HCT116 (cell line): ENCODE measurements around the gene SGPP2. TPM values are rescaled to one million over a fixed set of nuclear protein-coding genes. Genes with fewer than 3 reads are reported as not detected.

Experiments
- ATAC-seq: fragments of 200-7000 bp; cut with Tn5 transposase; 2 replicates; pipeline ENCODE4 v1.9.1; 2020; ENCODE audit warnings: mild to moderate bottlenecking, moderate library complexity
- BruUV-seq: library from RNA; stranded (reverse); fragments of 400-500 nt; replicated peaks from 2 replicates; lab custom pipeline; 2021; lab: Mats Ljungman, UMichigan
- CTCF ChIA-PET: fragments of 300-600 bp; sonication (Branson Sonifier 250); formaldehyde crosslinking; loops from one replicate; lab custom pipeline; 2021; ENCODE audit warnings: antibody characterized with exemption; lab: Charles Lee
- POLR2A ChIA-PET: fragments of 300-600, 350-600 bp; sonication (Branson Sonifier 250); formaldehyde crosslinking; loops from one replicate; lab custom pipeline; 2021; ENCODE audit warnings: antibody characterized with exemption; lab: Charles Lee
- RAD21 ChIA-PET, 2 experiments: fragments of 300-600 bp; sonication (Branson Sonifier 250); formaldehyde crosslinking; loops; one replicate each; lab custom pipeline; 2023; ENCODE audit warnings: low total read pairs in 2 of 2; ENCODE audit not compliant: uncharacterized antibody in 2 of 2, unreplicated experiment in 2 of 2, low non-redundant PET in 1 of 2; lab: Charles Lee
- DNase-seq: peaks from one replicate; pipeline ENCODE4 v3.0.0-alpha.2; 2010; ENCODE audit warnings: low read depth, low spot score
- H2AFZ ChIP-seq: fragments of 200-600 bp; shearing (Covaris generic), sonication (generic); 2 replicates; pipeline ENCODE4 v1.6.1; 2017; ENCODE audit warnings: low read depth, mixed run types, mixed read lengths, antibody characterized with exemption, low read length; ENCODE audit not compliant: poor library complexity, severe bottlenecking
- H3K27ac ChIP-seq: 2 replicates; pipeline ENCODE4 v1.5.1; 2012; ENCODE audit warnings: low read depth, low read length
- H3K27me3 ChIP-seq: fragments of 200-600 bp; sonication (generic); 2 replicates; pipeline ENCODE4 v1.6.1; 2016; ENCODE audit warnings: mixed run types, low read length, mixed read lengths; ENCODE audit not compliant: insufficient read depth
- H3K36me3 ChIP-seq, 2 experiments: fragments of 200-500 bp in 1 of 2; fragments of 200-600 bp in 1 of 2; sonication (Bioruptor generic) in 1 of 2; sonication (generic) in 1 of 2; 2 replicates each; pipeline versions ENCODE4 v1.5.1 to v1.6.1; 2014 to 2016; ENCODE audit warnings: low read length in 2 of 2, inconsistent platforms in 1 of 2, mixed read lengths in 1 of 2, mixed run types in 1 of 2; ENCODE audit not compliant: insufficient read depth in 2 of 2, control insufficient read depth in 1 of 2
- H3K4me1 ChIP-seq, 2 experiments: fragments of 200-600 bp in 1 of 2; sonication (generic) in 1 of 2; 2 replicates each; pipeline versions ENCODE4 v1.5.1 to v1.6.1; 2012 to 2017; ENCODE audit warnings: low read length in 2 of 2, inconsistent platforms in 1 of 2, mild to moderate bottlenecking in 1 of 2, mixed read lengths in 1 of 2, mixed run types in 1 of 2, moderate library complexity in 1 of 2; ENCODE audit not compliant: insufficient read depth in 2 of 2, control insufficient read depth in 1 of 2
- H3K4me2 ChIP-seq: fragments of 200-600 bp; sonication (generic); 2 replicates; pipeline ENCODE4 v1.6.1; 2017; ENCODE audit warnings: mixed run types, low read length, mixed read lengths
- H3K4me3 ChIP-seq, 2 experiments: fragments of 200-600 bp in 1 of 2; sonication (generic) in 1 of 2; replicated peaks in 1 of 2; 2 replicates each; pipeline ENCODE4 v1.5.1; 2011 to 2016; ENCODE audit warnings: low read length in 2 of 2, control low read depth in 1 of 2, low read depth in 1 of 2, mild to moderate bottlenecking in 1 of 2, mixed read lengths in 1 of 2, mixed run types in 1 of 2
- H3K79me2 ChIP-seq: fragments of 200-600 bp; sonication (generic); 2 replicates; pipeline ENCODE4 v1.6.1; 2017; ENCODE audit warnings: mild to moderate bottlenecking, mixed run types, low read length, moderate library complexity, mixed read lengths; ENCODE audit not compliant: insufficient read depth
- H3K9ac ChIP-seq: fragments of 200-600 bp; sonication (generic); 2 replicates; pipeline ENCODE4 v1.6.1; 2016; ENCODE audit warnings: low read length, mixed read lengths
- H3K9me2 ChIP-seq: fragments of 200-600 bp; sonication (generic), shearing (Covaris generic); 2 replicates; pipeline ENCODE4 v1.6.1; 2017; ENCODE audit warnings: mixed run types, mild to moderate bottlenecking, moderate library complexity; ENCODE audit not compliant: insufficient read depth
- H3K9me3 ChIP-seq, 2 experiments: fragments of 200-500 bp in 1 of 2; fragments of 200-600 bp in 1 of 2; sonication (Bioruptor generic) in 1 of 2; sonication (generic) in 1 of 2; 2 replicates each; pipeline ENCODE4 v1.6.1; 2014 to 2017; ENCODE audit warnings: low read length in 2 of 2, mixed read lengths in 2 of 2, inconsistent platforms in 1 of 2, low read depth in 1 of 2, mild to moderate bottlenecking in 1 of 2, mixed run types in 1 of 2, moderate library complexity in 1 of 2; ENCODE audit not compliant: control insufficient read depth in 1 of 2, insufficient read depth in 1 of 2
- H4K20me1 ChIP-seq: fragments of 200-600 bp; sonication (generic), shearing (Covaris generic); 2 replicates; pipeline ENCODE4 v1.6.1; 2017; ENCODE audit warnings: mixed run types, mild to moderate bottlenecking, moderate library complexity; ENCODE audit not compliant: insufficient read depth
- ATF3 ChIP-seq: IDR thresholded peaks from 2 replicates; pipeline ENCODE4 v1.6.1; 2012
- CEBPB ChIP-seq: IDR thresholded peaks from 2 replicates; pipeline ENCODE4 v1.6.1; 2012; ENCODE audit warnings: low read depth
- CTCF ChIP-seq, 3 experiments: fragments of 200-600 bp in 1 of 3; sonication (generic) in 1 of 3; IDR thresholded peaks in 2 of 3; conservative IDR thresholded peaks in 1 of 3; 2 replicates each; pipeline ENCODE4 v1.5.1; 2012 to 2017; ENCODE audit warnings: low read depth in 2 of 3, low read length in 2 of 3, antibody characterized with exemption in 1 of 3, borderline replicate concordance in 1 of 3, control low read depth in 1 of 3, mild to moderate bottlenecking in 1 of 3, mixed read lengths in 1 of 3, mixed run types in 1 of 3, moderate library complexity in 1 of 3; ENCODE audit not compliant: insufficient read depth in 1 of 3
- EGR1 ChIP-seq: IDR thresholded peaks from 2 replicates; pipeline ENCODE4 v1.6.1; 2012; ENCODE audit warnings: low read depth
- ELF1 ChIP-seq: IDR thresholded peaks from 2 replicates; pipeline ENCODE4 v1.6.1; 2012; ENCODE audit warnings: low read depth, borderline replicate concordance
- EZH2 ChIP-seq: fragments of 200-600 bp; sonication (generic); IDR thresholded peaks from 2 replicates; pipeline ENCODE4 v1.6.1; 2017; ENCODE audit warnings: antibody characterized with exemption, mixed run types
- FOSL1 ChIP-seq: IDR thresholded peaks from 2 replicates; pipeline ENCODE4 v1.6.1; 2012; ENCODE audit warnings: low read depth
- JUND ChIP-seq: IDR thresholded peaks from 2 replicates; pipeline ENCODE4 v1.6.1; 2012
- MAX ChIP-seq: IDR thresholded peaks from 2 replicates; pipeline ENCODE4 v1.6.1; 2012
- POLR2A ChIP-seq: IDR thresholded peaks from 2 replicates; pipeline ENCODE4 v1.7.0; 2011; ENCODE audit warnings: borderline replicate concordance; ENCODE audit not compliant: insufficient read depth, insufficient read length; ENCODE audit errors: extremely low read depth
- POLR2AphosphoS5 ChIP-seq: IDR thresholded peaks from 2 replicates; pipeline ENCODE4 v1.6.1; 2011; ENCODE audit warnings: mild to moderate bottlenecking, low read depth, low read length, moderate library complexity
- RAD21 ChIP-seq: IDR thresholded peaks from 2 replicates; pipeline ENCODE4 v1.6.1; 2012; ENCODE audit warnings: low read depth, mild to moderate bottlenecking
- REST ChIP-seq: IDR thresholded peaks from 2 replicates; pipeline ENCODE4 v1.6.1; 2012; ENCODE audit warnings: low read depth
- SIN3A ChIP-seq: IDR thresholded peaks from 2 replicates; pipeline ENCODE4 v1.6.1; 2012; ENCODE audit warnings: low read depth
- SP1 ChIP-seq: IDR thresholded peaks from 2 replicates; pipeline ENCODE4 v1.6.1; 2012; ENCODE audit warnings: low read depth
- SRF ChIP-seq: IDR thresholded peaks from 2 replicates; pipeline ENCODE4 v1.6.1; 2012; ENCODE audit warnings: low read depth
- TCF7L2 ChIP-seq: IDR thresholded peaks from 2 replicates; pipeline ENCODE4 v1.7.0; 2011; ENCODE audit warnings: borderline replicate concordance, inconsistent platforms; ENCODE audit not compliant: insufficient read depth, insufficient read length; ENCODE audit errors: extremely low read depth
- YY1 ChIP-seq: IDR thresholded peaks from 2 replicates; pipeline ENCODE4 v1.6.1; 2011; ENCODE audit warnings: low read length, low read depth, moderate library complexity, mild to moderate bottlenecking; ENCODE audit not compliant: insufficient replicate concordance; ENCODE audit errors: extremely low read depth
- ZBTB33 ChIP-seq: IDR thresholded peaks from 2 replicates; pipeline ENCODE4 v1.6.1; 2011; ENCODE audit warnings: mild to moderate bottlenecking, low read length, moderate library complexity; ENCODE audit not compliant: insufficient replicate concordance; ENCODE audit errors: extremely low read depth
- ZNF274 ChIP-seq: fragments of 200-500 bp; sonication (Bioruptor generic); IDR thresholded peaks from 2 replicates; pipeline ENCODE4 v1.6.1; 2014; ENCODE audit warnings: mild to moderate bottlenecking, low read depth, low read length, inconsistent platforms
- intact Hi-C: fragments of 100-400 bp; cut with micrococcal nuclease; formaldehyde crosslinking; loops from 2 replicates; pipeline ENCODE4 v1.10.0; 2022
- total RNA-seq: library from RNA; stranded (reverse); gene quantifications from one replicate; pipeline ENCODE4 v1.2.1, GENCODE V29; 2021; ENCODE audit not compliant: unreplicated experiment

SGPP2 gene
- total RNA-seq, 1 experiment from 2014 or later = 1.6 TPM

- H3K4me1 ChIP-seq = no peaks in the 10 kb centered on the region
- no peak overlapping the region for H3K4me2 ChIP-seq
- ChIA-PET RAD21 (no interaction called here), POLR2A (no interaction called here), CTCF (no interaction called here)
- H3K9me3 ChIP-seq = no peaks in the 10 kb centered on the region
- intact Hi-C loops = no loop called here
- H3K36me3 ChIP-seq = no peaks in the 10 kb centered on the region
- ATAC-seq (no peak), DNase-seq (no peak)
- BruUV-seq = no TSS peak
- H3K9me2 ChIP-seq = no peaks in the 10 kb centered on the region
- H3K4me3 ChIP-seq = no peak overlapping the region
- H3K9ac ChIP-seq = no peak overlapping the region
- TF ChIP-seq CTCF (IDR thresholded peaks at IDR 0.05 in 2 of 3, conservative IDR thresholded peaks at IDR 0.05 in 1 of 3; ENCODE audit: borderline replicate concordance in 1 of 3, insufficient read depth in 1 of 3, low read depth in 2 of 3, low read length in 2 of 3) (no peak), RAD21 (no peak), CEBPB (no peak), SP1 (no peak), REST (no peak), SIN3A (no peak), POLR2AphosphoS5 (no peak), SRF (no peak), EZH2 (no peak), ZBTB33 (no peak), MAX (no peak), JUND (no peak), FOSL1 (no peak), YY1 (no peak), EGR1 (no peak), ZNF274 (no peak), ATF3 (no peak), ELF1 (no peak), POLR2A (no peak), TCF7L2 (no peak)
- H3K27ac ChIP-seq = no peak overlapping the region
- H3K79me2 ChIP-seq = no peaks in the 10 kb centered on the region
- no peaks in the 10 kb centered on the region for H4K20me1 ChIP-seq
- no peak overlapping the region for H2AFZ ChIP-seq
- no peaks in the 10 kb centered on the region for H3K27me3 ChIP-seq
Measured at GRCh38 chr2:222535477-222535876, 111.1 kb downstream of the SGPP2 start.
